HepG2 (cell line): Measurements from ENCODE around the gene CTNND2. TPM values are rescaled to one million over a fixed set of nuclear protein-coding genes. Genes with fewer than 3 reads are reported as not detected.

ENCODE experiments used
- ATAC-seq: fragments of 200-7000 bp; cut with Tn5 transposase; 3 replicates; pipeline ENCODE4 v1.9.1; 2020; ENCODE audit warnings: mild to moderate bottlenecking, moderate library complexity
- BruUV-seq: library from RNA; stranded (reverse); fragments of 400-500 nt; replicated peaks from 2 replicates; lab custom pipeline; 2021; lab: Mats Ljungman, UMichigan
- CTCF ChIA-PET: fragments of 300-600 bp; formaldehyde crosslinking; extraction: SDS; loops from one replicate; lab custom pipeline; 2021; ENCODE audit warnings: low total read pairs, inconsistent platforms, low intra/inter-chr PET ratio; lab: Yijun Ruan, JAX
- POLR2A ChIA-PET: fragments of 350-600 bp; sonication (Branson Sonifier 250); formaldehyde crosslinking; loops from one replicate; lab custom pipeline; 2020; ENCODE audit warnings: antibody characterized with exemption, inconsistent platforms; lab: Yijun Ruan, JAX
- DNase-seq: peaks from one replicate; pipeline ENCODE4 v3.0.0-alpha.2; 2015; ENCODE audit warnings: low spot score
- FAIRE-seq: peaks from 3 replicates; lab custom pipeline; 2011; peaks lifted over from hg19 to GRCh38; lab: Jason Lieb, UNC
- H2AFZ ChIP-seq: one replicate; pipeline ENCODE4 v1.6.1; 2011; ENCODE audit warnings: low read length, inconsistent platforms
- H3K27ac ChIP-seq: fragments of 300-600 bp; 3 replicates; pipeline ENCODE4 v1.8.0; 2011; ENCODE audit warnings: mixed run types, mild to moderate bottlenecking, mixed read lengths, low read length, inconsistent platforms; ENCODE audit not compliant: insufficient read depth; ENCODE audit errors: extremely low read length
- H3K27me3 ChIP-seq, 2 experiments: fragments of 200-600 bp in 1 of 2; 2 replicates in 1 of 2; 3 replicates in 1 of 2; pipeline versions ENCODE4 v1.6.0 to v1.8.0; 2011; ENCODE audit warnings: low read length in 2 of 2, mild to moderate bottlenecking in 2 of 2, moderate library complexity in 2 of 2, inconsistent platforms in 1 of 2; ENCODE audit not compliant: insufficient read depth in 2 of 2, control insufficient read depth in 1 of 2
- H3K36me3 ChIP-seq, 2 experiments: fragments of 200-600 bp in 1 of 2; replicated peaks in 1 of 2; 2 replicates in 1 of 2; 3 replicates in 1 of 2; pipeline versions ENCODE4 v1.5.1 to v1.8.0; 2011; ENCODE audit warnings: low read length in 2 of 2, inconsistent platforms in 1 of 2; ENCODE audit not compliant: insufficient read depth in 2 of 2, control insufficient read depth in 1 of 2
- H3K4me1 ChIP-seq: 2 replicates; pipeline ENCODE4 v1.5.1; 2012; ENCODE audit warnings: low read length, inconsistent platforms; ENCODE audit not compliant: insufficient read depth
- H3K4me2 ChIP-seq: 2 replicates; pipeline ENCODE4 v1.6.0; 2011; ENCODE audit warnings: low read depth, low read length, inconsistent platforms
- H3K4me3 ChIP-seq, 3 experiments: fragments of 200-600 bp in 1 of 3; sonication (generic), shearing (Covaris generic) in 1 of 3; replicated peaks in 1 of 3; 2 replicates each; pipeline ENCODE4 v1.5.1; 2011 to 2016; ENCODE audit warnings: low read length in 3 of 3, inconsistent platforms in 2 of 3, low read depth in 2 of 3, mild to moderate bottlenecking in 2 of 3, control low read depth in 1 of 3, mixed read lengths in 1 of 3; ENCODE audit not compliant: insufficient read depth in 1 of 3
- H3K79me2 ChIP-seq: one replicate; pipeline ENCODE4 v1.6.1; 2011; ENCODE audit warnings: low read length, inconsistent platforms; ENCODE audit not compliant: insufficient read depth
- H3K9ac ChIP-seq: 2 replicates; pipeline ENCODE4 v1.6.0; 2011; ENCODE audit warnings: mild to moderate bottlenecking, low read depth, low read length, inconsistent platforms; ENCODE audit not compliant: insufficient read depth
- H3K9me3 ChIP-seq: 2 replicates; pipeline ENCODE4 v1.5.1; 2012; ENCODE audit warnings: mild to moderate bottlenecking, low read length
- H4K20me1 ChIP-seq: 2 replicates; pipeline ENCODE4 v1.6.0; 2011; ENCODE audit warnings: inconsistent platforms, mild to moderate bottlenecking, low read length, moderate library complexity; ENCODE audit not compliant: insufficient read depth
- FOSL2 ChIP-seq: sonication (generic); formaldehyde crosslinking; IDR thresholded peaks from 2 replicates; pipeline ENCODE4 v1.4.0; 2020; ENCODE audit warnings: missing genetic modification reagents
- HNRNPK ChIP-seq: fragments of 200-400 bp; formaldehyde crosslinking; IDR thresholded peaks from 2 replicates; pipeline ENCODE4 v1.6.1; 2018; ENCODE audit warnings: low read length, low read depth, moderate library complexity, mild to moderate bottlenecking; ENCODE audit not compliant: poor library complexity, severe bottlenecking
- KLF13 ChIP-seq: sonication (generic); formaldehyde crosslinking; IDR thresholded peaks from 2 replicates; pipeline ENCODE4 v1.4.0; 2020; ENCODE audit warnings: mild to moderate bottlenecking, missing genetic modification reagents
- RBAK ChIP-seq: sonication (generic); formaldehyde crosslinking; IDR thresholded peaks from 2 replicates; pipeline ENCODE4 v1.5.1; 2020; ENCODE audit warnings: mild to moderate bottlenecking, missing genetic modification reagents
- SATB2 ChIP-seq: sonication (generic); formaldehyde crosslinking; IDR thresholded peaks from 2 replicates; pipeline ENCODE4 v1.5.0; 2020; ENCODE audit warnings: missing genetic modification reagents
- TFDP1 ChIP-seq: IDR thresholded peaks from 2 replicates; pipeline ENCODE4 v1.6.1; 2016; ENCODE audit warnings: missing compliant biosample characterization, missing genetic modification reagents, borderline replicate concordance
- U2AF1 ChIP-seq: fragments of 200-400 bp; formaldehyde crosslinking; optimal IDR thresholded peaks from 2 replicates; pipeline ENCODE3; 2017; ENCODE audit warnings: mild to moderate bottlenecking, low read depth, low read length
- ZC3H4 ChIP-seq: sonication (generic); formaldehyde crosslinking; IDR thresholded peaks from 2 replicates; pipeline ENCODE4 v1.4.0; 2020; ENCODE audit warnings: missing genetic modification reagents, borderline replicate concordance
- ZNF414 ChIP-seq: sonication (generic); formaldehyde crosslinking; IDR thresholded peaks from 2 replicates; pipeline ENCODE4 v1.5.0; 2020; ENCODE audit warnings: missing genetic modification reagents
- ZNF484 ChIP-seq: sonication (generic); formaldehyde crosslinking; IDR thresholded peaks from 2 replicates; pipeline ENCODE4 v1.5.1; 2020; ENCODE audit warnings: mild to moderate bottlenecking, low read depth, missing genetic modification reagents, borderline replicate concordance
- WGBS: methylation state at CpG from one replicate; pipeline ENCODE4 v1.1.6; 2017; ENCODE audit warnings: low lambda C conversion rate; 5-methylcytosine and 5-hydroxymethylcytosine counted together
- in situ Hi-C: cut with HindIII; loops from 2 replicates; pipeline ENCODE4 v1.10.0; 2017; ENCODE audit warnings: low pct_unique_long_range_greater_than_20kb; ENCODE audit not compliant: extremely low pct_ligation_motif_present
- intact Hi-C: fragments of 100-400 bp; cut with micrococcal nuclease; formaldehyde crosslinking; loops from one replicate; pipeline ENCODE4 v1.10.0; 2022; ENCODE audit not compliant: unreplicated experiment
- polyA plus RNA-seq, 8 experiments: library from polyadenylated mRNA; depleted of rRNA in 3 of 8; stranded (reverse) in 7 of 8; unstranded in 1 of 8; fragments of >200 nt; fragmentation: Illumina TruSeq in 4 of 8; extraction: Trizol in 4 of 8; gene quantifications; 2 replicates each; pipeline versions ENCODE4 v1.2.1 to v1.2.3, GENCODE V29; 2011 to 2016; ENCODE audit warnings: low read depth in 4 of 8, missing spikeins in 1 of 8, mixed read lengths in 1 of 8; ENCODE audit not compliant: insufficient read depth in 1 of 8
- total RNA-seq, 5 experiments: library from RNA; depleted of rRNA; stranded (reverse); fragments of >200 nt; fragmentation: Illumina TruSeq; extraction: Trizol; gene quantifications; 2 replicates each; pipeline ENCODE4 v1.2.3, GENCODE V29; 2016; ENCODE audit warnings: low read depth in 1 of 5

Gene CTNND2
- total and polyA plus RNA-seq, 2 of the 13 experiments (the other 11 are each of a cell fraction or from before 2014, with no cell fraction given) = not detected

GRCh38 chr5:11770310-11770709 lies 133.9 kb downstream of the CTNND2 start:
- no peak overlapping the region for H3K4me3 ChIP-seq
- intact Hi-C loops = no loop called here
- H3K4me1 ChIP-seq = no peaks in the 10 kb centered on the region
- no peak for ATAC-seq
- H3K36me3 ChIP-seq = no peaks in the 10 kb centered on the region
- FAIRE-seq = no peak
- H3K27me3 ChIP-seq = no peaks in the 10 kb centered on the region
- TF ChIP-seq U2AF1 (no peak), HNRNPK (peak; percentile 73), KLF13 (no peak), FOSL2 (CRISPR knock-in tag) (no peak), TFDP1 (CRISPR knock-in tag) (no peak), ZC3H4 (CRISPR knock-in tag) (no peak)
- TF ChIP-seq, all 625 proteins: peak for 1
- DNase-seq = no peak
- Histone ChIP-seq H3K9ac (no peak overlapping the region), H3K79me2 (no peaks in the 10 kb centered on the region), H3K27ac (no peak overlapping the region), H3K4me2 (no peak overlapping the region), H2AFZ (no peak overlapping the region), H4K20me1 (no peaks in the 10 kb centered on the region), H3K9me3 (no peaks in the 10 kb centered on the region)
- CTCF ChIA-PET = no interaction called here
- WGBS = 27% methylated on average over 2 of the region's 2 CpGs
- in situ Hi-C loops = no loop called here
- no TSS peak for BruUV-seq
- POLR2A ChIA-PET = no interaction called here

GRCh38 chr5:11760934-11761603 lies 143.2 kb downstream of the CTNND2 start:
- no peak for DNase-seq
- FAIRE-seq = no peak
- no TSS peak for BruUV-seq

More at GRCh38 chr5:11760934-11761603, 143.2 kb downstream of the CTNND2 start:
- no peak for ATAC-seq
- no peak overlapping the region for H2AFZ ChIP-seq
- POLR2A ChIA-PET = no interaction called here
- H3K79me2 ChIP-seq = no peaks in the 10 kb centered on the region
- CTCF ChIA-PET = no interaction called here
- in situ Hi-C loops = no loop called here
- H3K9me3 ChIP-seq = peaks cover 12% of the 10 kb centered on the region
- no peak overlapping the region for H3K27ac ChIP-seq
- no peak overlapping the region for H3K4me3 ChIP-seq
- no peak for TF ChIP-seq ZNF484 (CRISPR knock-in tag)
- no peak for TF ChIP-seq SATB2 (CRISPR knock-in tag)
- no peak for TF ChIP-seq HNRNPK
- TF ChIP-seq RBAK = peak; percentile 37; the same call in 1 of the 2 replicates
- no peak for TF ChIP-seq ZNF414 (CRISPR knock-in tag)
- 13% methylated on average over 8 of the region's 8 CpGs for WGBS
- no peaks in the 10 kb centered on the region for H3K27me3 ChIP-seq
- no peak overlapping the region for H3K4me2 ChIP-seq
- H3K9ac ChIP-seq = no peak overlapping the region
- intact Hi-C loops = no loop called here
- no peaks in the 10 kb centered on the region for H3K4me1 ChIP-seq
- H4K20me1 ChIP-seq = no peaks in the 10 kb centered on the region
- no peaks in the 10 kb centered on the region for H3K36me3 ChIP-seq
